Measurements from ENCODE around the gene IL1RAPL2. TPM values are rescaled to one million over a fixed set of nuclear protein-coding genes. Genes with fewer than 3 reads are reported as not detected.

Gene IL1RAPL2
- total RNA-seq, 1 donor from 2014 or later: 1.8 TPM

- DNase-seq: no peak
These were observed 905.6 kb downstream of the IL1RAPL2 start for GRCh38 chrX:105471597-105471996.

GRCh38 chrX:105475801-105476200 is 909.8 kb downstream of the IL1RAPL2 start:
- no peak for DNase-seq

- no peak for DNase-seq
These were observed 911.4 kb downstream of the IL1RAPL2 start for GRCh38 chrX:105477351-105477750.

GRCh38 chrX:105480646-105481310 is 914.8 kb downstream of the IL1RAPL2 start:
- no peak for DNase-seq

GRCh38 chrX:105483011-105483410 is 917.0 kb downstream of the IL1RAPL2 start:
- no peak for DNase-seq

GRCh38 chrX:105488716-105489115 is 922.7 kb downstream of the IL1RAPL2 start:
- DNase-seq: no peak

GRCh38 chrX:105495376-105495775 is 929.4 kb downstream of the IL1RAPL2 start:
- no peak for DNase-seq

- no peak for DNase-seq
These were observed 936.3 kb downstream of the IL1RAPL2 start for GRCh38 chrX:105502336-105502735.

GRCh38 chrX:105515561-105515960 is 949.6 kb downstream of the IL1RAPL2 start:
- no peak for DNase-seq

- no peak for DNase-seq
These were observed 960.4 kb downstream of the IL1RAPL2 start for GRCh38 chrX:105526431-105526830.

- DNase-seq: no peak
These were observed 961.8 kb downstream of the IL1RAPL2 start for GRCh38 chrX:105527759-105528158.

- DNase-seq: no peak
These were observed 968.0 kb downstream of the IL1RAPL2 start for GRCh38 chrX:105533951-105534350.

GRCh38 chrX:105543283-105543682 is 977.3 kb downstream of the IL1RAPL2 start:
- no peak for DNase-seq

- no peak for DNase-seq
These were observed 984.2 kb downstream of the IL1RAPL2 start for GRCh38 chrX:105550043-105550663.

- no peak for DNase-seq
These were observed 986.4 kb downstream of the IL1RAPL2 start for GRCh38 chrX:105552395-105552794.

- no peak for DNase-seq
These were observed 987.1 kb downstream of the IL1RAPL2 start for GRCh38 chrX:105553118-105553517.

GRCh38 chrX:105564501-105564900 is 998.5 kb downstream of the IL1RAPL2 start:
- no peak for DNase-seq

GRCh38 chrX:105565856-105566255 is 999.9 kb downstream of the IL1RAPL2 start:
- no peak for DNase-seq

- no peak for DNase-seq
These were observed 1001.1 kb downstream of the IL1RAPL2 start for GRCh38 chrX:105567082-105567481.

GRCh38 chrX:105608745-105609144 is 1042.7 kb downstream of the IL1RAPL2 start:
- DNase-seq: no peak

- no peak for DNase-seq
These were observed 1043.5 kb downstream of the IL1RAPL2 start for GRCh38 chrX:105609530-105609929.

GRCh38 chrX:105610411-105610810 is 1044.4 kb downstream of the IL1RAPL2 start:
- DNase-seq: no peak

GRCh38 chrX:105618393-105619101 is 1052.5 kb downstream of the IL1RAPL2 start:
- DNase-seq: no peak

GRCh38 chrX:105634180-105634579 is 1068.2 kb downstream of the IL1RAPL2 start:
- no peak for DNase-seq
